Glomerular endothelial cell (primary cell): ENCODE results near the gene PCSK9. TPM values are rescaled to one million over a fixed set of nuclear protein-coding genes. Genes with fewer than 3 reads are reported as not detected.
A peak's percentile ranks its signal among the peaks of the same experiment; 100 is the strongest.
"Not testable (repeated sequence)": the region's sequence is repeated elsewhere in the genome, so short reads cannot be mapped to it uniquely, and the experiment has no call there.

Experiments used
- DNase-seq: peaks from one replicate; pipeline ENCODE4 v3.0.0-alpha.2; 2011; ENCODE audit warnings: low read depth, low spot score; ENCODE audit errors: extremely low read depth
- total RNA-seq: library from RNA; depleted of rRNA; stranded (reverse); fragments of >200 nt; gene quantifications from 2 replicates; pipeline ENCODE4 v1.2.3, GENCODE V29; 2015

PCSK9 gene
- total RNA-seq, 1 donor from 2014 or later, result 2.6 TPM

DNA sequence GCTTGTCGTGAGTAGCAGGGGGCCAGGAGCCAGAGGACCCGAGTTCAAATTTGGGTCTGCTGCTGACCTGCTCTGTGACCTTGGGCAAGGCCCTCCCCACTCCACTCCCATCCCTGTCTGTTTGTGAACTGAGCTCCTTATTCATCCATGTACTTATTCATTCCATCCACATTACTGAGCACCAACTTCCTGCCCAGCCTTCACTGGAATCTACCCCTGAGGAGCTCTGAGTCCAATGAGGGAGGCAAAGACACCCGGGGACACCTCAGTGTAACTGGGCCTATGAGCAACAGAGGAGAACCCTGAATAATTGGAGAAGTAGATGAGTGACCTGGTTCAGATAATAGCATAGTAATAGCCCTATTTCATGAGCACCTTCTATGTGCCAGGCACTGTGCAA lies 31.7 kb upstream of the PCSK9 start:
- DNase-seq, result no peak

DNA sequence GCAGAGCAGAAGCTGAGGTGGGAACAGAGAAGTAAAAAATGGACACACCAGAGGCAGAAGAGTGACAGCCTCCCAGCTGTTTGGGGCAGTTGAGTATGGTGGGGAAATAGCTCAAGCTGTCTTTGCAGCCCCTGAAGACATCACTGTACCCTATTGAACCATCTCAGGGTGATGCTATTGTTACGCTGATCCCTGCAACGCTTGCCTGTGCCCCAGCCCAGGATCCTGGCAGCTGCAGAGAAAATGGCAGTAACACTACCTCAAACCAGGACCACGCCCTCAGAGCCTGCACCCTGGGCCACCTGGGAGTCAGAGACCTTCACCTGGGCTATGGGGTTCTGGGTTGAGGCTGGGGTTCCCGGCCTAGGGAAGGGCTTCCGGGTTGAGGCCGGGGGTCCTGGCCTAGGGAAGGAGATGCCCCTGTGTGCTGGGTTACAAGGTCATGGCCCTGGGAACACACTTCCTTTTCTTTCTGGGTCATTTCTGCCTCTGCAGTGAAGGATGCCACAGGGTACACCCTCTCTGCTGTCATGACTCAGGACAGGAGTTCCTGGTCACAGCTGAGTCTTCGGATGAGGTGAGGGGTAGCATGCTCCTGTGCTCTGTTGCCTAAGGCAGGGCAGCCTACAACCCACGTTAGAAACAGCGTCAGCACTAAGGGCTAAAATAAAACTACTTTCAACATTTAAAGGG lies 29.0 kb upstream of the PCSK9 start:
- DNase-seq, result no peak

DNA sequence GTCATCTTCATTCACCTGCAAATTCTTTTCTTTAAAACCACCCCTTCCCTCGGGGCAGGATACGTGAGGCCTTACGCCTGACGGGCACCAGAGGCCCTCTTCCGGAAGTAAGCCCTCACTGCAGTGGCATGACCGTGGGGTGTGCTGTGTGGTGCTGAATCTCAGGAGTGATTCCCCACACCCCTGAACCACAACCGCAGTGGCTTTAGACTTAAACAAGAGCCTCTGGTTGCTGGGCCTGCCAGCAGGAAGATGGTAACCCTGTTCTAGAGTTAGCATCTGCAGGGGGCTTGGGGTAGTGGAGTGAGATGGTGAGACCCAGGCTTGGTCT lies 28.5 kb upstream of the PCSK9 start:
- DNase-seq, result no peak

DNA sequence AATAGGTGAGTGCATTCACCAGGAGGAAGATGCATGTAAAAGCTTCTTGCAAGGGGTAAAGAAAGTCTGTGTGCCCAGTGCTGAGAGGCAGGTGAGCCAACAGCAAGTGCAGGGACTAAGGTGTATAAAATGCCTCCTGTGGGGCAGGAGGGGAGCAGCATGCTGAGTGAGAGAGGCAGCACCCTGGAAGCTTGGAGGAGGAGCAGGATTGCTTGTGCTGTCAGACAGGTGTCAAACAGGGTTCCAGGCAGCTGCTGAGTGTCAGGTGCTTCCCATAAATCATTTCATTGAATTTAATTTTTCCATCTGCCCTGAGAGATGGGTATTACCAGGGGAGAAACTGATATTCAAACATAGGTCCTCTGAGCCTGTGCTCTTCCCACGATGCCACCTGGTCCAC lies 26.7 kb upstream of the PCSK9 start:
- DNase-seq, result no peak

DNA sequence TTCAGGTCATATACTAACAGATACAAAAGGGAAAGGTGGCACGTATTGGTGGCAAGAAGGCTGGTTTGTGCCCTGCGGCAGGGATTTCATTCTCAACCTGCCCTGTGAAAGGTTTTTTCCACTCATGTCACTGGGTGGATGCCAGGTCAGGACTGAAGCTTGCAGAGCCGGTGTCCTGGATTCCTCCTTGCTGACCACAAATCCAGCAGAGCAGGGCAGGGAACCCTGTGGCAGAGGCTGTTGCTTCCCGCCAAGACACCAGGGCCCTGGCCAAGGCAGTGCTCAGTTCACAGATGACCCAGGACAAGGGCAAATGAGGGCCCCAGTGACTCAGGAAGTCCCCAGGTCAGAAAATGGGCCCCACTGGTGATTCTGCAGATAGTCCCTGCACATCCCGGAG lies 24.2 kb upstream of the PCSK9 start:
- no peak for DNase-seq

DNA sequence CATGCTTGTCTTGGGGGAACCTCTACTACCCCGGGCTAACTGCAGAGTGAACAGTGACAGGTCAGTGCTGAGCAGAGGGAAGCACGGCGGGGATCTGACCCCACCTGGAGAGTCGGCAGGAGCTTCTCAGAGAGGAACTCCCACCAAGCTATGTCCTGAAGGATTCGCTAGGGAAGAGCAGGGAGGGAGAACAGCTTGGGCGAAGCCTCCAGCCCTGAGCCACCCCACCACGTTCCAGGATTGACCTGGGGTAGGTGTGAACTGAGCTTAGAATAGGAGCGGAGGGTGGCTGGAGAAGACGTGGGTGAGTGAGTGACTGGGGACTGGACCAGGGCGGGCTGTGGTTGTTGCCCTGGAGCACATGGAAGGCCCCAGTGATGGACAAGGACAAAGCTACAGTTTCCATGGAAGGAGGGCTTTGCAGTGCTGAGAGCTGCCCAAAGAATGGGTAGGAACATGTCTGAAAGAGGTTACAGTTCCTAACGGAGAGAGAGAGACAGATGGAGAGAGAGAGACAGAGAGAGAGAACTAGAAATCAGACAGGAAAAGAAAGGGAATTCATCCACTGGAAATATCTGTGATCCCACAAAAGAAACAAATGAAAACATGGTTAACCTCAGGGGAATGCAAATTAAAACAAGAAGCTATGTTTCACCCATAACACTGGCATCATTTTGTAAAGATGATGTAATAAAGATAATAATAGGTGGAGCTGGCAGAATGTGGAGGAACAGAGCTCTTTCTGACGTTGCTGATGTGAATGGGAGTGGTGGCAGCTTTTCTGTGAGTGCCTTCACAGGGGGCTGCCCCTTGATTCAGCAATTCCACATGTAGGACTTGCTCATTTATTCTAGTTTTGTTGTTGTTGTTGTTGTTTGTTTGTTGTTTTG lies 23.4 kb upstream of the PCSK9 start:
- no peak for DNase-seq

DNA sequence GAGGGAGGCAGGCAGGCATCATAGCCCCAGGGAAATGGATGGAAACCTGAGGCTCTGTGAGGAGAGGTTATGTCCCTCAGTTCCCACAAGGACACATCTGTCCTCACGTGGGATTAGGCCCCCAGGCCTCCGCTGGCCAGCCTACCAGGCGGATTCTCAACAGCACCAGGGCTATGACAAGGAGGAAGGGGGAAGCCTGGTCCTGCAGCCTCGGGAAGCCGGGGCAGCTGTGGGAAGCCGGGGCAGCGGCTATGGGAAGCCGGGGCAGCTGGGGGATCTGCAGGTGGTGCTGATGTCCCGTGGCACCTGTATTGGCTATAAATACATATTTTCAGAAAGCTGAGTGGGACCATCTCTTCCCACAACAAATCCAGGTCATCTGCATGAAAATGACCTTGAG lies 21.0 kb upstream of the PCSK9 start:
- DNase-seq, result no peak

DNA sequence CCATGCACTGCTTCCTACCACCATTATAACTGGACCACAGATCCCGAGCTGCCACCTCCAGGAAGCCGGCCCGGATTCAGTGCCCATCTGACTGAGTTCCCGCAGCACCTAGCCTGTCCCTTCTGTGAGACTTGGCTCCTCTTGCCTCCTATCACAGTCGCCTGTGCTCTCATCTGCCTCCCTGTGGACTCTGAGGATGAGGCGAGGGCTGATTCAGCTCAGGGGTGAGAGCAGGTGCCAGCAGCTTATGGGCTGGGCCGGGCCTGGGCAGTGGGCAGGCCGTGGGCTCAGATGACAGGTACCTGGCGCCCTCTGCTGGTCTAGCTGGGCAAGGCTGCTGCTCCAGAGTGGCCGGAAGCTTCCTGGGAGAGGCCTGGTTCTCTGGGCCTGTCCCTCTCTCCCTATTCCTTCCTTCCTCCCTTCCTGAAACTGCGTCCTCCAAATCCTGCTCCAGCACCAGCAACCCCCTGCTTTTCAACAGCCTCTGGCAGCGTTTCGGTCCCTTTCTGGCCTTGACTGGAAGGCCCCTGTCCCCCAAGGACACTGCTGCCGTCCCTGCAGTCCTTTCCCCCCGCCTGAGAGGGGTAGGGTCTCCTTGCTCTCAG lies 17.3 kb upstream of the PCSK9 start:
- DNase-seq, result peak; percentile 23

DNA sequence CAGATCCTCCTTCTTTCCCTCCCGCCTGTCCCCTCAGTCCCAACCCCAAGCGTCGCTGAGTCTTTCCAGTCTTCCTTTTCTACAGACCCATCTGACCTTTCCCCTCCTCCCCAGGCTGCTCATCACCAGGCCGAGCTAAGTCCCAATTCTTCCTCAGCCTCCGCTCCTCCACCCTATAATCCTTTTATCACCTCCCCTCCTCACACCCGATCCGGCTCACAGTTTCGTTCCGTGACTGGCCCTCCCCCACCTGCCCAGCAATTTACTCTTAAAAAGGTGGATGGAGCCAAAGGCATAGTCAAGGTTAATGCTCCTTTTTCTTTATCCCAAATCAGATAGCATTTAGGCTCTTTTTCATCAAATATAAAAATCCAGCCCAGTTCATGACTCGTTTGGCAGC lies 15.2 kb upstream of the PCSK9 start:
- DNase-seq, result not testable (repeated sequence)

DNA sequence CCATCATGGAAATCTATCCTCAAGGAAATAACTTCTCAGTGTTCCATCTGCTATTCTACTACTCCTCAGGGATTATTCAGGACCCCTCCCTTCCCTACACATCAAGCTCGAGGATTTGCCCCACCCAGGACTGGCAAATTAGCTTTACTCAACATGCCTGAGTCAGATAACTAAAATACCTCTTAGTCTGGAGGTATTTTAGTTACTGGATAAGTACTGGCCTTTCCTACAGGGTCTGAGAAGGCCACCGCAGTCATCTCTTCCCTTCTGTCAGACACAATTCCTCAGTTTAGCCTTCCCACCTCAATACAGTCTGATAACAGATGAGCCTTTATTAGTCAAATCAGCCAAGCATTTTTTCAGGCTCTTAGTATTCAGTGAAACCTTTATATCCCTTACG lies 12.7 kb upstream of the PCSK9 start:
- not testable (repeated sequence) for DNase-seq

DNA sequence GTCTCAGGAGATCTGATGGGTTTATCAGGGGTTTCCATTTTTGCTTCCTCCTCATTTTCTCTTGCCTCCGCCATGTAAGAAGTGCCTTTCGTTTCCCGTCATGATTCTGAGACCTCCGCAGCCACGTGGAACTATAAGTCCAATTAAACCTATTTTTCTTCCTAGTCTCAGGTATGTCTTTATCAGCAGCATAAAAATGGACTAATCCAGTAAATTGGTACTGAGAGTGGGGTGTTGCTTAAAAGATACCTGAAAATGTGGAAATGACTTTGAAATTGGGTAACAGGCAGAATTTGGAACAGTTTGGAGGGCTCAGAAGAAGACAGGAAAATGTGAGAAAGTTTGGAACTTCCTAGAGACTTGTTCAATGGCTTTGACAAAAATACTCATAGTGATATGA lies 8.2 kb upstream of the PCSK9 start:
- not testable (repeated sequence) for DNase-seq

DNA sequence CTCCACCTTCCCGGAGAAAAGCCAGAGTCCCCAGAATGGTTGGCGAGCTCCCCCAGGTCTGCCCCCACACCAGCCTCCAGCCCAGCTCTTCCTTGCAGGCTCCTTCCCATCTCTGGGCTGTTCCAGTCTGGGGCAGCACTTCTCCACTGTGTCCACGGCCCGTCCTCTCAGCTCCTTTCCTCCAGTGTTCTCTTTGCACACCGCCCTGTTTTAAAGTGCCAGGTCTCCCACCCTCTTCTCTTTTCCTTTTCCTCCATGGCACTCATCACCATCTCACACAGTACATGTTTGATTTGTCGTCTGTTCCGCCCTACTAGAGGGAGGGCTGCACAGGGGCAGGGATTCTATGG lies 6.1 kb upstream of the PCSK9 start:
- no peak for DNase-seq

DNA sequence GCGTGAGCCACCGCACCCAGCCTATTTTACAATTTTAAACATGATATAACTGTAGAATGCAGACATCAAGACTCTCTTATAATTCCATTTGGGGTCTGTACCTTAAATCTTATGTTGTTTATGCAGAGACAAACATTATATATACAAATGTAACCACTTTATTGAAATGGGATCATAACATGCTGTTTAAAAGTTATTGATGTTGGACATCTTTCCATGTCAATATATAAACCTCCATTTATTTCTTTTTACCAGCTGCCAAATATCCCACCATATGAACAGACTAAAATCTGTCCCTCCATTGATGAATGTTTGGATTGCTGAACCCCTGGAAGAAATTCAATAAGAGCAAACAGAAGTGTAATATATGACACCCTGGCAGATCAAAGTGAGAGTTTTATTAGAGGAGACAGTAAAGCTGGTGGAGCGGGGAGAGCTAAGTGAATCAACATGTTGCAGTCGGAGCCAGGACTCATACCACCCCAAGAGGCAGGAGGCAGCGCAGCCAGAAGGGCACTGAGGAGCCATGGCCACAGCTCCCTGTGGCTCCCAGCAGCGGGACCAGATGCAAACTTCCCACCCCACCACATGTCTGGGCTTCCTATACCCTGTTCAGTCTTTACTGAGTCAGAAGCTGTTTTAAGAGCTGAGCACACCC lies 4.7 kb upstream of the PCSK9 start:
- no peak for DNase-seq

DNA sequence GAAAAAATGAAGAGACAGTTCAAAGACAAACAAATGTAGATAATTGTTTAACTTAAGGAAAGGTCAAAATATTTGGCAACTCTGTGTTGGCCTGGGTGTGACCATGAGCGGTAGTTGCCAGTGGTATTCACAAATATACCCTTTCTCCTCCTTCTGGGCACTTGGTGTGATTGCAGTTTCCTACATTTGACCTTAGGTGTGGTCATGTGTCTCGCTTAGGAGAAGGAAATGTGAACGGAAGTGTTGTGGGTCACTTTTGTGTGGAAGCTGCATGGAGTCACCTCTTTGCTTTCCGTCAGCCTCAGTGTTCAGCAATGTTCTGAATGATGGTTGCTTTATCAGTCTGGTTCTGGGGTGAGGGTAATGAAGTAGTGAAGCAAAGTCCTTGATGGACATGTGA lies 3.4 kb upstream of the PCSK9 start:
- DNase-seq, result no peak

DNA sequence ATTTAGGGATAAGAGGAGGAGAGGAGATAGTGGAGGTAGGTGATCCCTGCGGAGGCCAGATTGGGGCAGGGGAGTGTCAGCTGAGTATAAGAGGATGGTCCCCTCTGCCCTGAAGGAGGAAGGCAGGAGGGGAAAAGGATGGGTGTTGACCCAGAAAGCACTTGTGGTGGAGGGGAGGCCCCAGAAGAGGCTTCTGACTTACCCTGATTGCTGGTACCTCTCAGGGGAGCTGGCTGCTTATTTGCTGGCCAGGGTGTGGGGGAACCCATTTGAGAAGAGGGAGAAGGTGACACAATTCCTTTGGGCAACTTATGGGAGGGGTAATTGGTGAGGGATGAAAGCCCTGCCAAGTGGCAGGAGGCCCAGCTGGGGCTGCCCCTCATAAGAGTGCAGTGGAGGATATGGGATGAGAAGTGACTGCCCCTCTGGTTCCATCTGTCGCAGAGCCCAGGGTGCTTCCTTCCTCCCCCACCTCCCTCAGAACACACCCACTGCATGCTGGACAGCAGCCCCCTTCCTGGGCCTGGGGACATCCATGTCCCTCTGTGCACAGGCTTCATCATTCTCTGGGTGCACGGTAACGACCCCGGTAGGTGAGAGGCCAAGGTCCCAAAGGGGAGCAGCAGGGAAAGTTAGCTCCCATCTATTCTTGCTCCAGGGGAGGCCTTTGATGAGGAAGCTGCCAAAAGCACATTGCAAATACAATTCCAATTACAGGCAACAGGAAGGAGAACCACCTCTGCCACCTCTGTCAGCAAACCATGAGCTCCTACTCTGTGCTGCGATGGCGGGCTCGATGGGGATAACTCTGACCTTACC lies 1.4 kb upstream of the PCSK9 start:
- no peak for DNase-seq

DNA sequence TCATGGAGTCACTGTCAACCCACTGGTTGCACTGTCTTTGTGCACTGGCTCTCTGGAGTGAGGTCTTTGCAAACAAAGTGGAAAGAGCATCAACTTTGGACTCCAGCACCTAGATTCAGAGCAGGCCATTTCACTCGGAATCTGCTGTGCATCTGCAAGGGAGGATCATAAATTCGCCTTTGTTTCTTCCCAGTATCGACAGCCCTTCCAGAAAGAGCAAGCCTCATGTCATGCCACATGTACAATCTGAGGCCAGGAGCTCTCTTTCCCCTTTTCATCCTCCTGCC lies 853 bp upstream of the PCSK9 start:
- DNase-seq, result no peak

DNA sequence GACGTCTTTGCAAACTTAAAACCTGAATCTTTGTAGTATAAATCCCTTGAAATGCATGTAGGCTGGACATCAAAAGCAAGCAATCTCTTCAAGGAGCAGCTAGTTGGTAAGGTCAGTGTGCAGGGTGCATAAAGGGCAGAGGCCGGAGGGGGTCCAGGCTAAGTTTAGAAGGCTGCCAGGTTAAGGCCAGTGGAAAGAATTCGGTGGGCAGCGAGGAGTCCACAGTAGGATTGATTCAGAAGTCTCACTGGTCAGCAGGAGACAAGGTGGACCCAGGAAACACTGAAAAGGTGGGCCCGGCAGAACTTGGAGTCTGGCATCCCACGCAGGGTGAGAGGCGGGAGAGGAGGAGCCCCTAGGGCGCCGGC lies 390 bp upstream of the PCSK9 start:
- DNase-seq, result no peak

DNA sequence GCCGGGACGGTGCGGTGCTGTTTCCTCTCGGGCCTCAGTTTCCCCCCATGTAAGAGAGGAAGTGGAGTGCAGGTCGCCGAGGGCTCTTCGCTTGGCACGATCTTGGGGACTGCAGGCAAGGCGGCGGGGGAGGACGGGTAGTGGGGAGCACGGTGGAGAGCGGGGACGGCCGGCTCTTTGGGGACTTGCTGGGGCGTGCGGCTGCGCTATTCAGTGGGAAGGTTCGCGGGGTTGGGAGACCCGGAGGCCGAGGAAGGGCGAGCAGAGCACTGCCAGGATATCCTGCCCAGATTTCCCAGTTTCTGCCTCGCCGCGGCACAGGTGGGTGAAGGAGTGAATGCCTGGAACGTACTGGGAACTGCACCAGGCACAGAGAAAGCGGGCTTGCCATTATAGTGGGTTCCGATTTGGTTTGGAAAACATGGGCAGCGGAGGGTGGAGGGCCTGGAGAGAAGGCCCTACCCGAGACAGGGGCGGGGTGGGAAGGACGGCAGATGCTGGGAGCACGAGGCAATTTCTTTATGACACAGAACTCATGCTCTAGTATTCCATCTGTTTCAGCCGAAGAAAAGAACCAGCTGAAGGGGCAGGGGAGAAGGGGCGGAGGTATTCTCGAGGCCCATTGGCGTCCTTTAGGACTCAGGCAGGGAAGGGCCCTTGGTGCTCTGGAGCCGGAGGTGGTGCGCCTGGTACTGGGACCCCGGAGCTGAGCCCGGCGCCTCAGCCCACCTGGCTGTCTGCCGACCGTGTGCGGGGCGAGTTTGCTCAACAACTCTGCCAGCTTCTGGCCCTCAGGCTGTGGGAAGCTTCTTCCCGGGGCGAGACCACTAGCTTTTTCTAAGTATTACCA lies 960 bp downstream of the PCSK9 start:
- no peak for DNase-seq

DNA sequence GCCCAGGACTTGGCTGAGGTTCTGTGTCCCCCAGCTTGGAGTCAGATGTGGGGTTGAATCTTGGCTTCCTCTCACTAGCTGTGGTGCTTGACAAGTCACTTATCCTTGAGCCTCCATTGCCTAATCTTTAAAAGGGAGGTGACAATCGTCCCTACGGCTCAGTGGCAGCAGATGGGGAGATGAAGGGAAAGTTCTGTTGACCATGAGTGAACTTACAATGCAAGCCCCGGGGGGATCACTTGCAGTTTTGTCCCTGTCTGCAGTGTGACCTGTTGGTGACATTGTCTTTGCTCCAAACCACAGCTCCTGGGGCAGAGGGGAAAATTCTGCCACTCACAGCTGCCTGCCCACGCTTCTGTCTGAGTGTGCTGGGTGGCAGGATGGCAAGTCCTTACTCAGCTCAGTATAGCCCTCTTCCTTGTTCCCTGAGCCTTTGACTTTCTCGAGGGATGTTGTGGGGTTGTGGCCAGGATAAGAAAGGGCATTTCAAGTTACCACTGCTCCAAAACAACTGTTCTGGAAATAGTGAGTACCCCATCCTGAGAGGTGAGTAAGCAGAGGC lies 1.7 kb downstream of the PCSK9 start:
- DNase-seq, result no peak

DNA sequence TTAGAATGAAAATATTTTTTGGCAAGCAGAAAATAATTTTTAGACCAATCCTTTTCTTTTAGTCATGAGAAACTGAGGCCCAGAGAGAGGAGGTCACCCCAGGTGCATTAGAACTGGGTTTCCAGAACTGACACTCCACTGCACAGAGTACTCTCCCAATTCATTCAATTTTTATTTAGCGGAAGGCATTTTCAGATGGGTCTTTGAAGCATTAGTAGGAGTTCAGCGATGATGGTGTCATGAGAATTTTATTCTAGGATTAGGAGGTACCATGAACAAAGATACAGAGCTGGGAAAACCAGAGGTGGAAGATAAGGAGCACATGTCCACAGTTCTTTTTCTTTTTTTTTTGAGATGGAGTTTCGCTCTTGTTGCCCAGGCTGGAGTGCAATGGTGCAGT lies 2.3 kb downstream of the PCSK9 start:
- DNase-seq, result no peak
